ENCODE results near the gene PER2.

The PER2 gene

GRCh38 chr2:238281826-238282480 is 6.5 kb downstream of the PER2 start:
- Histone ChIP-seq H3K27ac (replicated peaks) (no peak overlapping the region), H3K27me3 (ENCODE audit: insufficient read depth, poor library complexity, severe bottlenecking) (no peaks in the 10 kb centered on the region), H3K4me3 (replicated peaks; ENCODE audit: insufficient read depth, low read length) (no peak overlapping the region)
- no peak for TF ChIP-seq CTCF (IDR thresholded peaks at IDR 0.05; ENCODE audit: insufficient read depth, low read length)
- no peak for TF ChIP-seq SPI1 (IDR thresholded peaks at IDR 0.05; ENCODE audit: borderline replicate concordance, low read depth)
- TF ChIP-seq GABPA (IDR thresholded peaks at IDR 0.05; ENCODE audit: low read depth), result no peak
- TF ChIP-seq REST (IDR thresholded peaks at IDR 0.05; ENCODE audit: insufficient replicate concordance, low read depth), result no peak
- TF ChIP-seq POLR2AphosphoS5 (IDR thresholded peaks at IDR 0.05; ENCODE audit: low read depth), result no peak
- no peak for DNase-seq (ENCODE audit: low read depth in 1 of 2, low spot score in 1 of 2)

- no peak for DNase-seq (ENCODE audit: low read depth in 1 of 2, low spot score in 1 of 2)
- Histone ChIP-seq H3K27me3 (ENCODE audit: insufficient read depth, poor library complexity, severe bottlenecking) (no peaks in the 10 kb centered on the region), H3K4me3 (replicated peaks; ENCODE audit: insufficient read depth, low read length) (no peak overlapping the region), H3K27ac (replicated peaks) (no peak overlapping the region)
- no peak for TF ChIP-seq POLR2AphosphoS5 (IDR thresholded peaks at IDR 0.05; ENCODE audit: low read depth)
- no peak for TF ChIP-seq SPI1 (IDR thresholded peaks at IDR 0.05; ENCODE audit: borderline replicate concordance, low read depth)
- no peak for TF ChIP-seq GABPA (IDR thresholded peaks at IDR 0.05; ENCODE audit: low read depth)
- no peak for TF ChIP-seq CTCF (IDR thresholded peaks at IDR 0.05; ENCODE audit: insufficient read depth, low read length)
- no peak for TF ChIP-seq REST (IDR thresholded peaks at IDR 0.05; ENCODE audit: insufficient replicate concordance, low read depth)
Measured at GRCh38 chr2:238280083-238280825, 8.2 kb downstream of the PER2 start.

GRCh38 chr2:238279324-238279682 is 9.1 kb downstream of the PER2 start:
- H3K27ac ChIP-seq (replicated peaks), result no peak overlapping the region
- H3K4me3 ChIP-seq (replicated peaks; ENCODE audit: insufficient read depth, low read length), result no peak overlapping the region
- TF ChIP-seq REST (IDR thresholded peaks at IDR 0.05; ENCODE audit: insufficient replicate concordance, low read depth) (no peak), CTCF (IDR thresholded peaks at IDR 0.05; ENCODE audit: insufficient read depth, low read length) (no peak), GABPA (IDR thresholded peaks at IDR 0.05; ENCODE audit: low read depth) (no peak), SPI1 (IDR thresholded peaks at IDR 0.05; ENCODE audit: borderline replicate concordance, low read depth) (no peak), POLR2AphosphoS5 (IDR thresholded peaks at IDR 0.05; ENCODE audit: low read depth) (no peak)
- no peak for DNase-seq (ENCODE audit: low read depth in 1 of 2, low spot score in 1 of 2)
- no peaks in the 10 kb centered on the region for H3K27me3 ChIP-seq (ENCODE audit: insufficient read depth, poor library complexity, severe bottlenecking)

Measured in HL-60 (cell line).